ENCODE results near the gene EGF.
"Not testable (repeated sequence)": the region's sequence is repeated elsewhere in the genome, so short reads cannot be mapped to it uniquely, and the experiment has no call there.

The EGF gene

GRCh38 chr4:110032603-110033002 lies 119.9 kb downstream of the EGF start:
- peaks cover 35% of the 10 kb centered on the region for H3K27me3 Mint-ChIP-seq (ENCODE audit: low read depth)

GRCh38 chr4:110033355-110034025 lies 120.8 kb downstream of the EGF start:
- no peak overlapping the region for H3K27ac Mint-ChIP-seq
- peaks cover 40% of the 10 kb centered on the region for H3K27me3 Mint-ChIP-seq (ENCODE audit: low read depth)
- no peaks in the 10 kb centered on the region for H3K9me3 Mint-ChIP-seq
- peaks cover 14% of the 10 kb centered on the region for H3K4me1 Mint-ChIP-seq (ENCODE audit: low read depth)
- no peaks in the 10 kb centered on the region for H3K36me3 Mint-ChIP-seq (ENCODE audit: low read depth)
- peak overlapping the region; percentile 14 for H3K4me3 Mint-ChIP-seq
- no peak for DNase-seq (ENCODE audit: low spot score)

More at GRCh38 chr4:110032603-110033002, 119.9 kb downstream of the EGF start:
- H3K36me3 Mint-ChIP-seq (ENCODE audit: low read depth), result no peaks in the 10 kb centered on the region
- no peak overlapping the region for H3K27ac Mint-ChIP-seq
- H3K9me3 Mint-ChIP-seq, result no peaks in the 10 kb centered on the region
- DNase-seq (ENCODE audit: low spot score), result no peak
- H3K4me3 Mint-ChIP-seq, result no peak overlapping the region
- H3K4me1 Mint-ChIP-seq (ENCODE audit: low read depth), result peaks cover 14% of the 10 kb centered on the region

- no peaks in the 10 kb centered on the region for H3K36me3 Mint-ChIP-seq (ENCODE audit: low read depth)
- no peaks in the 10 kb centered on the region for H3K9me3 Mint-ChIP-seq
- DNase-seq (ENCODE audit: low spot score), result no peak
- peaks cover 14% of the 10 kb centered on the region for H3K4me1 Mint-ChIP-seq (ENCODE audit: low read depth)
- H3K27ac Mint-ChIP-seq, result no peak overlapping the region
- H3K4me3 Mint-ChIP-seq, result peak overlapping the region; percentile 14
- H3K27me3 Mint-ChIP-seq (ENCODE audit: low read depth), result peaks cover 40% of the 10 kb centered on the region
Observed at GRCh38 chr4:110034026-110034393, 121.3 kb downstream of the EGF start.

- H3K4me3 Mint-ChIP-seq; DNase-seq (ENCODE audit: low spot score); H3K27ac Mint-ChIP-seq; H3K36me3 Mint-ChIP-seq (ENCODE audit: low read depth); H3K9me3 Mint-ChIP-seq; H3K4me1 Mint-ChIP-seq (ENCODE audit: low read depth): not testable (repeated sequence)
- peaks cover 40% of the 10 kb centered on the region for H3K27me3 Mint-ChIP-seq (ENCODE audit: low read depth)
Observed at GRCh38 chr4:110039164-110039563, 126.5 kb downstream of the EGF start.

GRCh38 chr4:110041735-110042134 lies 129.1 kb downstream of the EGF start:
- DNase-seq (ENCODE audit: low spot score), result no peak
- Mint-ChIP-seq H3K4me1 (ENCODE audit: low read depth) (no peaks in the 10 kb centered on the region), H3K36me3 (ENCODE audit: low read depth) (no peaks in the 10 kb centered on the region), H3K27me3 (ENCODE audit: low read depth) (peaks cover 24% of the 10 kb centered on the region), H3K4me3 (no peak overlapping the region), H3K27ac (no peak overlapping the region), H3K9me3 (no peaks in the 10 kb centered on the region)

GRCh38 chr4:110042545-110043517 lies 130.1 kb downstream of the EGF start:
- no peak for DNase-seq (ENCODE audit: low spot score)
- Mint-ChIP-seq H3K4me3 (no peak overlapping the region), H3K27ac (no peak overlapping the region), H3K4me1 (ENCODE audit: low read depth) (no peaks in the 10 kb centered on the region), H3K9me3 (no peaks in the 10 kb centered on the region), H3K36me3 (ENCODE audit: low read depth) (no peaks in the 10 kb centered on the region), H3K27me3 (ENCODE audit: low read depth) (peaks cover 14% of the 10 kb centered on the region)

GRCh38 chr4:110046588-110047049 lies 133.9 kb downstream of the EGF start:
- H3K27ac Mint-ChIP-seq, result no peak overlapping the region
- H3K27me3 Mint-ChIP-seq (ENCODE audit: low read depth), result peaks cover 6% of the 10 kb centered on the region
- no peak for DNase-seq (ENCODE audit: low spot score)
- peaks cover 18% of the 10 kb centered on the region for H3K36me3 Mint-ChIP-seq (ENCODE audit: low read depth)
- H3K9me3 Mint-ChIP-seq, result no peaks in the 10 kb centered on the region
- no peak overlapping the region for H3K4me3 Mint-ChIP-seq
- H3K4me1 Mint-ChIP-seq (ENCODE audit: low read depth), result peaks cover 3% of the 10 kb centered on the region

- H3K9me3 Mint-ChIP-seq, result no peaks in the 10 kb centered on the region
- H3K27ac Mint-ChIP-seq, result no peak overlapping the region
- DNase-seq (ENCODE audit: low spot score), result peak; percentile 20
- H3K4me3 Mint-ChIP-seq, result no peak overlapping the region
- H3K27me3 Mint-ChIP-seq (ENCODE audit: low read depth), result no peaks in the 10 kb centered on the region
- peaks cover 21% of the 10 kb centered on the region for H3K36me3 Mint-ChIP-seq (ENCODE audit: low read depth)
- peaks cover 9% of the 10 kb centered on the region for H3K4me1 Mint-ChIP-seq (ENCODE audit: low read depth)
Observed at GRCh38 chr4:110049951-110050925, 137.6 kb downstream of the EGF start.

GRCh38 chr4:110055158-110055768 lies 142.6 kb downstream of the EGF start:
- H3K4me3 Mint-ChIP-seq, result peak overlapping the region; percentile 0
- no peaks in the 10 kb centered on the region for H3K27me3 Mint-ChIP-seq (ENCODE audit: low read depth)
- peaks cover 44% of the 10 kb centered on the region for H3K4me1 Mint-ChIP-seq (ENCODE audit: low read depth)
- DNase-seq (ENCODE audit: low spot score), result peak; percentile 38
- H3K27ac Mint-ChIP-seq, result peak overlapping the region; percentile 27
- no peaks in the 10 kb centered on the region for H3K9me3 Mint-ChIP-seq
- H3K36me3 Mint-ChIP-seq (ENCODE audit: low read depth), result peaks cover 31% of the 10 kb centered on the region

- peak overlapping the region; percentile 84 for H3K27ac Mint-ChIP-seq
- H3K27me3 Mint-ChIP-seq (ENCODE audit: low read depth), result no peaks in the 10 kb centered on the region
- peak overlapping the region; percentile 80 for H3K4me3 Mint-ChIP-seq
Observed at GRCh38 chr4:110058677-110059076, 146.0 kb downstream of the EGF start.

GRCh38 chr4:110059556-110060191 lies 147.0 kb downstream of the EGF start:
- H3K27ac Mint-ChIP-seq, result peak overlapping the region; percentile 84
- no peaks in the 10 kb centered on the region for H3K9me3 Mint-ChIP-seq
- H3K27me3 Mint-ChIP-seq (ENCODE audit: low read depth), result no peaks in the 10 kb centered on the region
- peaks cover 14% of the 10 kb centered on the region for H3K36me3 Mint-ChIP-seq (ENCODE audit: low read depth)
- H3K4me3 Mint-ChIP-seq, result peak overlapping the region; percentile 80
- peaks cover 60% of the 10 kb centered on the region for H3K4me1 Mint-ChIP-seq (ENCODE audit: low read depth)
- DNase-seq (ENCODE audit: low spot score), result peak; percentile 10

More at GRCh38 chr4:110058677-110059076, 146.0 kb downstream of the EGF start:
- peaks cover 56% of the 10 kb centered on the region for H3K4me1 Mint-ChIP-seq (ENCODE audit: low read depth)
- peaks cover 17% of the 10 kb centered on the region for H3K36me3 Mint-ChIP-seq (ENCODE audit: low read depth)
- no peaks in the 10 kb centered on the region for H3K9me3 Mint-ChIP-seq
- no peak for DNase-seq (ENCODE audit: low spot score)

- Mint-ChIP-seq H3K27me3 (ENCODE audit: low read depth) (no peaks in the 10 kb centered on the region), H3K27ac (peak overlapping the region; percentile 84), H3K4me1 (ENCODE audit: low read depth) (peaks cover 49% of the 10 kb centered on the region), H3K4me3 (peak overlapping the region; percentile 2), H3K36me3 (ENCODE audit: low read depth) (peaks cover 14% of the 10 kb centered on the region), H3K9me3 (no peaks in the 10 kb centered on the region)
- DNase-seq (ENCODE audit: low spot score), result no peak
Observed at GRCh38 chr4:110061076-110061475, 148.4 kb downstream of the EGF start.

Measured in T-helper 2 cell treated with Interferon-gamma antibody and Interleukin-4, amounts not matched to agents 5 μg/mL and 100 μg/mL, for 36 hours (primary cell).